GM15510 (cell line): ENCODE data around the gene RNF212.
A peak's percentile ranks its signal among the peaks of the same experiment; 100 is the strongest.

Experiments used
- POLR2A ChIP-seq: IDR thresholded peaks from 3 replicates; pipeline ENCODE4 v1.6.1; 2011; ENCODE audit warnings: borderline replicate concordance; ENCODE audit not compliant: insufficient read length; ENCODE audit errors: extremely low read depth

The RNF212 gene, protein sequence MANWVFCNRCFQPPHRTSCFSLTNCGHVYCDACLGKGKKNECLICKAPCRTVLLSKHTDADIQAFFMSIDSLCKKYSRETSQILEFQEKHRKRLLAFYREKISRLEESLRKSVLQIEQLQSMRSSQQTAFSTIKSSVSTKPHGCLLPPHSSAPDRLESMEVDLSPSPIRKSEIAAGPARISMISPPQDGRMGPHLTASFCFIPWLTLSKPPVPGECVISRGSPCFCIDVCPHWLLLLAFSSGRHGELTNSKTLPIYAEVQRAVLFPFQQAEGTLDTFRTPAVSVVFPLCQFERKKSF

DNA sequence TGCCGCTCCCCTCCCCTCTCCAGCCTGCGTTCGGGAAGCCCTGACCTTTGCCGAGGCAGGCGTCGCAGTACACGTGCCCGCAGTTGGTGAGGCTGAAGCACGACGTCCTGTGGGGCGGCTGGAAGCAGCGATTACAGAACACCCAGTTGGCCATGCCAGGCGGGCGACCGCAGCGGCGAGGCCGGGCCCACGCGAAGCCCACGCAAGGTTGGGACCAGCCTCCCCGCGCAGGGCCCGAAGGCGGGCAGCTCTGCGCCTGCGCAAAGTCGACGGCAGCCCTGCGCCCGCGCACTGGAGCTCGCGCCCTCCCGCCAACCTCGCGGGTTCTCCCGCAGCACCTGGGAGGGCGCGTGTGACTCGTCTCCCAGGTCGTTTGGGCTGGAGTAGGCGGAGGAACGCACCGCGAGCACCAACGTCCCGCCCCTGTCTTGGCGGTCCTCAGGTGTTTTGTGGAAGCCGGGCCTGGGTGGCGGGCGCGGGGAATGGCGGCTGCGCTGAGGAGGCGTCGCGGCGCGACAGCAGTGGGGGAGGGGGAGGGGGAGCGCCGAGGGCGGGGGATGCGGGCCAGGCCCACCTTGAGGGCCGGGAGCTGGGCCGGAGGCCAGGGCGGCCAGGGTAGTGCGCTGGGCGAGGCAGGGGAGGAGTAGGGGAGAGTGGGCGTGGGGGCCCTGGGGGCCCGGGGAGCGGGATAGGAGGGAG is at the start of gene RNF212:
TSS of gene RNF212 (minus strand) at position 254 of the 699 bp plus-strand sequence. CDS start at position 154, 100 bp downstream.
- peak; percentile 15 for TF ChIP-seq POLR2A

DNA sequence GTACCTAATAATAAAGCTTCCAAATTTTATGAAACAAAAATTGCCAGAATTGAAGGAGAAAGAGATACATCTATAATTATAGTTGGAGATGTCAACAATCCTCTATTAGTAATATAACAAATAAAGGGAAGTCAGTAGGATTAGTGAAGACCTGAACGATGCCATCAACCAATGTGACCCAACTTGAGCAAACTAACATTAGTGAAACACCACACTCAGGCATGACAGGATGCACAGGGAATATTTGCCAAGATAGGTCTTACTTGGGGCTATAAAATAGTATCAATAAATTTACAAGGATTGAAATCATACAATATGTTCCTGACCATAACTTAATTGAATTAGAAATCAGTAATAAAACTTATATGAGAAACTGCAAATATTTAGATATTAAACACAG is 47.0 kb upstream of the RNF212 start:
- TF ChIP-seq POLR2A: no peak

DNA sequence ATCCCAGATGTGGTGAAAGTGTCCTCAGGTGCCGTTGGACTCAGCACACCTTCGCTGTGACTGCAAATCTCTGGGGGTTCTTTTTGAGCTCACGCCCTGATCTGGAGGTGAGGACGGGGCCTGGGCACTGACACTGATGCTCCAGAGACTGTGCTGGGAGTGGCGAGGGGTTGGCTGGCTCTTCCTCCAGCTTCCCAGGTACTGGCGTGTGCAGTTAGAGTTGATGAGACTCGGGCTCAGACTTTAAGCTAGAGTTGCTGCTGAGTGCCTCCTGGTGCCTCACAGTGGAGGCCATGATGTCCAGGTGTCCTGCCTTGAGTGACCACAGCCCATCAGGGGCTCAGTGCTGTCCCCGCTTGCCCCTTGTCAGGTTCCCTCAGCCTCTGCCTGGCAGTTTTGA is 42.7 kb upstream of the RNF212 start:
- no peak for TF ChIP-seq POLR2A

DNA sequence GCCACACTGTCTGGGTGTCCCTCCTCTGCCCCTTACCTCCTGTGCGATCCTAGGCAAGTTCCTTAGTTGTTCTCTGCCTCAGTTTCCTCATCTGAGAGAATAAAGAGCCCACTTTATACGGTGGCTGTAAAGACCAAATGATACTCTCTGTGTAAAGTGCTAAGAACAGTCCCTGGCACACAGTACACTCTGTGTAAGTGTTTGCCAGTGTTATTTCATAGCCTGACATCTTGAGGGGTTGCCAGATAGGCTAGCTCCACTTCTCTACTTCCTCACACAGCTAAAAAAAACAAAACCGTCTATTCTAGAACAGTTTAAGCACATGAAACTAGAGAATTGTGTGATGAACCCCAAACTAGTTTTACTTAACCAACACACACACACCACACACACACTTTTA is 42.0 kb upstream of the RNF212 start:
- no peak for TF ChIP-seq POLR2A

DNA sequence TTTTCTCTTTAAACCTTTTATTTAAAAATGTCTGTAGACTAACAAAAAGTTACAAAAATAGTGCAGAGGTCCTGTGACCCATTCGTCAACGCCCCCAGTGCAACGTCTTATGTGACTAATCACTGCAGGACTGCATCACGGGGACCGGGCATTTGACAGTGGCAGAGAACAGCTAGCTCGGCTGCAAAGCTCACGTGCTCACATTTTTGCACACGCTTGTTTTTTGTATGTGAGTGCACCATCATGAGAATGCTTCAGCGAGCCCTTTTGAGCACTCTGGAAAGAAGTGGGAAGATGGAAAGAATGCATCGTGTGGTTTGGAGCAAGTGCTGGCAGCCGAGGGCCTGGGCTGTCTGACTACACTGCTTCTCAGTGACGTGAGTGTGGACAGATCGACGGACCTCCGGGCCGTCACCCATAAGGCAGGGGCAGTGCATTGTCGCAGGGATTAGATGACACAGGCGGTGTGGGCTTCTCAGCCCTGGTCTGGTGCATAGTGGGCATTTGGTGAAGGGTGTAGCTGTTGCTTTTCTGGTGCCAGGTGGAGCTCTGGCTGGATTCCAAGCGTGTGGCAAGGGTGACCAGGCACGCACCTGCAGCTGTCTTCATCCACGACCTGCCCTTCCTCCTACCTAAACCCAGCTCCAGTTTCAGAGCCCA is 41.3 kb upstream of the RNF212 start:
- TF ChIP-seq POLR2A: no peak

DNA sequence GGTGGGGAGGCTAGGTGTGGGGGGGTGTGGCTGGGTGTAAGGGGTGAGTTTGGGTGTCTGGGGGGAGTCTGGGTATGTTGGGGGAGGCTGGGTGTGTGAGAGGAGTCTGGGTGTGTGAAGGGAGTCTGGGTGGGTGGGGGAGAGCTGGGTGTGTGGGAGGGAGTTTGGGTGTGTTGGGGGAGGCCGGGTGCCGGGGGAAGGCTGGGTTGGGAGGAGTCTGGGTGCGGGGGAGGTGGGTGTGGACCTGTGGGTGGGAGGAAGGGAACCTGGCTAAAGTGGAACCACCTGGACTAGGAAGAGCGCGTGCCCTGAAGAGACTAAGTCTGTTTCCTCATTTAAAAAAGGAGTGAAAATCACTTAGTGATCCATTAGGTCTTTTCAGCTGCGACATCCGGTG is 40.8 kb upstream of the RNF212 start:
- TF ChIP-seq POLR2A: no peak

DNA sequence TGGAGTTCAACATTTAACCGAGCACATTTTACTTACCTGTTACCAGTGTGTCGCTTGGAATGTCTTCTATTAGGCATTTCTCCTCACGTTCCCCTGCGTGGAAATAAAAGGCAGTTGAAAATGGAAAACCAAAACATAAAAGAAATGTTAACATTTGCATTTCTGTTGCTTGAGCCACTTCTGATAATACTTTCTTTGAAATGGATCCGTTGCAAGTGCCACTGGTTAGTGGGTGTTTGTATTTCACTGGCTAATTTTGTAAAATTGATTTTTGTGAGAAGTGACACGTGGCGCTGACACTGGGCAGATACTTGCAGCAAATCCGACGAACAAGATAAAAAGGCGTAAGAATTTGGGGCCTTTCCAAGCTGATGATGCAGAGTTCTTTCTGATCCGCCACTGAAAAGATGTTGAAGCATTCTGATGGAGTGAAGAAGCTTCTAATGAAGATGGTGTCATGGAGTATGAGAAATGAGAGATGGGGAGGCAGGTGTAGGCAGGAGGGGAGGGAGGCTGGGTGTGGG is 40.3 kb upstream of the RNF212 start:
- no peak for TF ChIP-seq POLR2A

DNA sequence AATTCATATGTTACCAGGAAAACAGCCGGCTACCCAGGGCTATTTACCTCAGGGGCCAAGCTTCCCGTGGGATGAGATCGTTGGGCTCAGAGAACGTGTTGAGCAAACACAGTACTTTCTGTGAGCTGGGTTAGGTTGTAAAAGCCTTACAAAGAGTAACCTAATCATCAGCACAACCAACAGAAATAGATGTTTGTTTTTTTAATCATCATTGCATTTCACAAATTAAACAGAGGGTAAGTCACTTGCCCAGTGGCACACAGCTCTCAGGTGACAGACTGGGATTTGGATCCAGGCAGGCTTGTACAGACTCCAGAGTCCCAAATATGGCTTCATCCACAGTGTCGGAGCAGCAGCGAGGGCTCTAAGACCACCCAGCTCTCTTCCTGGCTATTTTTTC is 38.9 kb upstream of the RNF212 start:
- no peak for TF ChIP-seq POLR2A

DNA sequence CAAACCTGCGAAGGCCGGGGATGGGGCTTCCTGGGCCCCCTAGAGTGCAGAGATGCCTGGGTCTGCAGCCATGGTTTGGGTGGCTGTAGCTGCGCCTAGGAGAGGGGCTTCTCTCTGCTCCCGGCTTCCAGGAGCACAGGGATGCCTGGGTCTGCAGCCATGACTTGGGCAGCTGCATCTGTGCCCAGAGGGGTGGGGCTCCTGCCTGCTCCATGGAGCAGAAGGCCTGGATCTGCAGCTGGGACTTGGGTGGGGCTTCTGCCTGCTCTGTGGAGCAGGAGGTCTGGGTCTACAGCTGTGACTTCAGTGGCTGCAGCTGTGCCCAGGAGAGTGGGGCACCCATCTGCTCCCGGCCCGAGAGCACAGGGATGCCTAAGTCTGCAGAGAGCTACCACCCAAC is 38.2 kb upstream of the RNF212 start:
- TF ChIP-seq POLR2A: no peak

DNA sequence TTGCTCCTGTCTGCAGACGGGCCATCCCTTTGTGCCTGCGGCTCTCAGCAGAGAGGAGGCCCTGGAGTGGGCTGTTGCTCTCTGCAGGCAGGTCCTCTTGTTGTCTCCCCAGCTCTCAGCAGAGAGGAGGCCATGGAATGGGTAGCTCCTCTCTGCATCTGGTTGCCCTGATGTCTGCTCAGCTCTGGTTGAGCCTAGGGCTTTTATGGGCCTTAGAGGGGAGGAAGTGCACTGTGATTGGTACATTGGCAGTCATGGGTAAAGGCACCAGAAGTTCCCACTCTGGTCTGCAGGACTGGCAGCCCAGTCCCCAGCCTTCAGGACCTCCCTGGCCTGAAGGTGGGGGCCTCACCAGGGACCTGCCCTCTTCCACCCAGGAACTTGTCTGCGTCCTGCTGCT is 37.5 kb upstream of the RNF212 start:
- no peak for TF ChIP-seq POLR2A

DNA sequence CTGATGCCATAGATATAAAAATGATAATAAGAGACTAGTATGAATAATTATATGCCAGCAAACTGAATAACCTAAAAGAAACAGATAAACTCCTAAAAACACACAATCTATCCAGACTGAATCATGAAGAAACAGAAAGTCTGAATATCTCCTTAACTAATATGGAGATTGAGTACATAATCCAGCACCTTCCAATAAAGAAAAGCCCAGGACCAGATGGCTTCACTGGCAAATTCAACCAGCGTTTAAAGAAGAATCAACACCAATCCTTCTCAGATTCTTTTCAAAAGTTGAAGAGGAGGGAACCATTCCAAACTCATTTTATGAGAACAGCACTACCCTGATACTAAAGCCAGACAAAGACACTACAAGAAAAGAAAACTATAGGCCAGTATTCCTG is 26.5 kb upstream of the RNF212 start:
- TF ChIP-seq POLR2A: no peak

DNA sequence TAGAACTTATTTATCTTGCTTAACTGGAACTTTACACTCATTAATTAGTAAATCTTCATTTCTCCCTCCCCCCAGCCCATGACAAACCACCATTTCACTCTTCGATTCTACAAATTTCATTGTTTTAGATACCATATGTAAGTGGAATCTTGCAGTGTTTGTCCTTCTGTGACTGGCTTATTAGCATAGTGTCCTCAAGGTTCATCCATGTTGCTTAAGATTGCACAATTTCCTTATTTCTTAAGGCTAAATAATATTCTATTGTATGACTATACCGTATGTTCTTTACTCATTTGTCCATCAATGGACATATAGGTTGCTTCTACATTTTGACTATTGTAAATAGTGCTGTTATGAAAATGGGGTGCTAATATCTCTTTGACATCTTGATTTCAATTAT is 24.5 kb upstream of the RNF212 start:
- no peak for TF ChIP-seq POLR2A

DNA sequence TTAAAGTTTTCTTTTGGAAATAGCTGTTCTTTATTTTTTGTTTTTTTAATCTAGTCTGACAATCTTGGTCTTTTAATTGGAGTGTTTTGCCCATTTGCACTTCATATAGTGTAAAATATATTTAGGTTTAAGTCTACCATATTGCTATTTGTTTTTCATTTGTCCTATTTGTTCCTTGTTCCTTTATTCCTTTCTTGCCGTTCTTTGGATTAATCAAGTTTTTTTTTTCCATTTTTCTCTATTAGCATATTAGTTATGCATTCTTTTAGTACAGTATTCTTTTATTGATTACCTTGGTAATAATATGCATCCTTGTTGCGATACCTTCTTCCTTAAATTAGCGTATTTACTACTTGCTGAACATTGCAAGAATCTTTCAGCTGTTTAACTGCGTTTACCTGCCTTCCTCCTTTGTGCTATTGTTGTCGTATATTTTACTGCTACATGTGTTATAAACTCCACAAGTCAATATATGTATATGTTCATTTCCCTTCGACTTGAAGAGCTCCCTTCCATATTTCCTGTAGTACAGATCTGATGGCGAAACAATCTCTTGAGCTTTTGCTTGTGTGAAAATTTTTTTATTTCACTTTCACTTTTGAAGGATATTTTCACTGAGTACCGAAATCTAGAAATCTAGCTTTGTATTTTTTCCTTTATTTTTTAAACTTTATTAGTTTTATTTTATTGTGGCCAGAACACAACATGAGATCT is 23.9 kb upstream of the RNF212 start:
- TF ChIP-seq POLR2A: no peak

DNA sequence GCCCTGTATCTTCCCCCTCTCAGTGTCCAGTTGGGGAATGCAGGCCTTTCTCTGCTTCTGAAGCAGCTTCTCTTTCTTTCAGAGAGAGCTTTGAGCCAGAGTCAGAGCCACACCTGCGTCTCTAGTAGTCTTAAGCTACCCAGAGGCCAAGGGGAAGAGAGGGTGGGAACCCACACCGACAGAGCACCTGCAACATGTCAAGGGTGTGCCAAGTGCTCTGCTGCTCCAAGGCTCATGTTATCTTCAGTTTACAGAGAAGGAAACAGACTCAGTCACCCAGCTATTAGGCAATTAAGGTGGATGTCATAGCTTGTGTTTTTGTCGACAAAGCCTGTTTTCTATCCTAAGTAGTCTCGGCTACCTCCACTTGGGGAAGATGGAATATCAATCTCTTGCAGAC is 22.7 kb upstream of the RNF212 start:
- no peak for TF ChIP-seq POLR2A

DNA sequence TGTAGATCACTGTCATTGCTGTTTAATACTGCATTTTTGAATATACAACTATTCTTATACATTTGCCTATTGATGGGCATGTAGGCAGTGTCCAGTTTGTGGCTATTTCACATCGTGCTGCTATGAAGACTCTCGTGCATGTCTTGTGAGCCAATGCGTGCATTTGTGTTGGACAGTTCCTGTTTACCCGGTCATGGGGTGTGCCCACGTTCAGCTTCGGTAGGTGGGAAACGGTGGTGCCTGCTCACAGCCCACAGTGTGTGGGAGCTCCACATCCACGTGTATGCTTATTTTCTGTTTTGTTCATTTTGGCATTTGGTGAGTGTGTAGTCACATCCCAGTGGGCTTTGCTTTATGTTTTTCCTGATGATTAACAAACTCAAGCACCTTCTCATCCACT is 19.7 kb upstream of the RNF212 start:
- TF ChIP-seq POLR2A: no peak
